ENCODE measurements around the gene ZNF891.

Gene ZNF891

DNA sequence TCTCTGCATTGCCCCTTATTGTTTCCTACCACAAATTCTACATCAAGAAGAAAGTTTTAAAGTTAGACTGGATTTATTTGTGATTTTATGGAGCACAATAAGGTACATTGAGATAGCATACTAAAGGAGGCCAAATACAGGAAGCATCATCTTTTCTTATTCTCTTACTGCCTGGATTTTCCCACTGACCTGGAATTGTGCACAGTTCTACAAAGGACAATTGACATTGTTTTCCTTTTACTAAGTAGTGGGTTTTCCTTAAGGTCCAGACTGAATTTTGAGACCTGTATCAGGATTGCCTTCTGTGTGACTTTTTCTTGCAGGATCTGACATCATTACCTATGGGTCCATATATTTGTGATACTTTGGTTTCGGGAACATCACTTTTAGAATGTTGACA is 68.1 kb downstream of the ZNF891 start:
- no peak for DNase-seq (ENCODE audit: low spot score)

- DNase-seq (ENCODE audit: low spot score), result no peak
Observed at GRCh38 chr12:133058203-133059113, 71.6 kb downstream of the ZNF891 start.

- DNase-seq (ENCODE audit: low spot score), result no peak
Observed at GRCh38 chr12:133057446-133057845, 72.6 kb downstream of the ZNF891 start.
